Right lobe of liver (tissue), 4 donors: ENCODE measurements around the gene PTN.

Experiments
- POLR2A ChIP-seq: fragments of 450-650 bp; IDR thresholded peaks from one replicate; pipeline ENCODE4 v1.6.1; 2017; ENCODE audit warnings: antibody characterized with exemption, mild to moderate bottlenecking
- TF ChIP-seq, protein P1 (sequence below), 4 donors: fragments of 200-600 bp in 3 of 4; fragments of 450-650 bp in 1 of 4; IDR thresholded peaks; one replicate each; pipeline versions ENCODE4 v1.5.1 to v1.8.0; 2016 to 2022; ENCODE audit warnings: antibody characterized with exemption in 4 of 4, mild to moderate bottlenecking in 2 of 4
- donor health status: DM: no; HTN: no; CAD: no.
- donor health status: DM: no; HTN: no; CAD: no.
- donor health status: DM: no; HTN: yes; CAD: no.

DNA sequence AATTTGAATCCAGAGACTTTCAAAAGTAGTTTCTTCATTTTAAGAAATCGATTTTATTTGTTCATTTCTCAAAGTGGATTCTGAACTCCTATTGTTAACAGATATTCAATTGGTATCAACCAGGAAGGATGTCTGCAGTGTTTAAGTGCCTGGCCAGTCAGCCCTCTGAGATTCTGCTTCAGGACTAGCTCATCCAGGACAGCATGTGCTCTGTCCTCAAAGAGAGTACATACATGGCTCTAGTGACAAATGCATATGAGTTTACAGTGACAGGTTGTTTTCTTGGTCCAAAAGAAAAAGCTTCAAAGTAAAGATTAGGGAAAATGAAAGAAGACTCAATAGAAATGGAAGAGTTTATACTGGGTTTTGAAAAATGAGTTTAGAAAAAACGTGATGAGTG, 8.4 kb upstream of the PTN start:
- TF ChIP-seq, protein P1, sequence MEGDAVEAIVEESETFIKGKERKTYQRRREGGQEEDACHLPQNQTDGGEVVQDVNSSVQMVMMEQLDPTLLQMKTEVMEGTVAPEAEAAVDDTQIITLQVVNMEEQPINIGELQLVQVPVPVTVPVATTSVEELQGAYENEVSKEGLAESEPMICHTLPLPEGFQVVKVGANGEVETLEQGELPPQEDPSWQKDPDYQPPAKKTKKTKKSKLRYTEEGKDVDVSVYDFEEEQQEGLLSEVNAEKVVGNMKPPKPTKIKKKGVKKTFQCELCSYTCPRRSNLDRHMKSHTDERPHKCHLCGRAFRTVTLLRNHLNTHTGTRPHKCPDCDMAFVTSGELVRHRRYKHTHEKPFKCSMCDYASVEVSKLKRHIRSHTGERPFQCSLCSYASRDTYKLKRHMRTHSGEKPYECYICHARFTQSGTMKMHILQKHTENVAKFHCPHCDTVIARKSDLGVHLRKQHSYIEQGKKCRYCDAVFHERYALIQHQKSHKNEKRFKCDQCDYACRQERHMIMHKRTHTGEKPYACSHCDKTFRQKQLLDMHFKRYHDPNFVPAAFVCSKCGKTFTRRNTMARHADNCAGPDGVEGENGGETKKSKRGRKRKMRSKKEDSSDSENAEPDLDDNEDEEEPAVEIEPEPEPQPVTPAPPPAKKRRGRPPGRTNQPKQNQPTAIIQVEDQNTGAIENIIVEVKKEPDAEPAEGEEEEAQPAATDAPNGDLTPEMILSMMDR (IDR thresholded peaks at IDR 0.05), result no peak
- no peak for TF ChIP-seq POLR2A
